Head of caudate nucleus (tissue), 42 donors: Measurements from ENCODE around the gene TFIP11.

Experiments used
- DNase-seq, 42 donors: peaks; one replicate each; pipeline versions ENCODE4 v3.0.0 to v3.0.0-alpha.2; 2020 to 2021; ENCODE audit warnings: mixed read lengths in 7 of 42
- intact Hi-C: fragments of 100-400 bp; cut with DNase I; formaldehyde crosslinking; loops from one replicate; pipeline ENCODE4 v1.15.0; 2022

TFIP11 gene

GRCh38 chr22:26483439-26484359, 28.6 kb downstream of the TFIP11 start, which contains the start of the genes HPS4 and SRRD:
HPS4 (minus strand) TSS chr22:26483783; CDS start chr22:26481762, 2,021 bp downstream.
SRRD (plus strand) TSS chr22:26483877; CDS start chr22:26483891, 14 bp downstream.
- DNase-seq: peak; percentile 67 to 94 (median 88)
- intact Hi-C loops: loop anchor here (1.0 to 10.0 kb wide), 2 partner anchors 29 to 171 kb away; partner anchors contain the start of genes MIAT and TFIP11

- no peak for DNase-seq
- intact Hi-C loops: loop anchor here (1.0 to 10.0 kb wide), 2 partner anchors 29 to 172 kb away; partner anchors contain the start of genes MIAT and TFIP11
These were observed 29.2 kb downstream of the TFIP11 start for GRCh38 chr22:26483043-26483438.

- no peak for DNase-seq
- intact Hi-C loops: loop anchor here (10.0 kb wide), 1 partner anchor 173 kb away; the partner anchor contains the start of gene MIAT
These were observed 30.1 kb downstream of the TFIP11 start for GRCh38 chr22:26482161-26482560.

DNA sequence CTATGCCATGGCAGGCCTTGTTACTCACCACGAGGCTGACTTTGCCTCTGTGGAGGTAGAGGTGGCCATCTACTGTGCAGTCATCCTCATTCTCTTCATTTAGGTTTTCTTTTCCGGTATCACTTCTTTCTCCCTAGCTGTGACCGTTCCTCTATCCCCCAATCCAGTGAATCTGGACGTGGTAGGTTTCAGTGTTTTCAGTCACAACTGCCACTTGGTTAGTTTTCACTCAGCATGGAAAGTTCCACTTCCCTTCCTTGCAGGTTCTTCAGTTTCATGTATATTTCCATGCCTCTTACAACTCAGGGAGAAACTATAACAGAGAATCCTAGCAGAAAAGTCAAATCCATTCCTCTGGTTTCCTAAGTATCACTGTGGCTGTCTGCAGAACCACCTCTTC, 30.6 kb downstream of the TFIP11 start:
- intact Hi-C loops: loop anchor here (10.0 kb wide), 1 partner anchor 173 kb away; the partner anchor contains the start of gene MIAT
- DNase-seq: no peak

GRCh38 chr22:26481112-26481693, 31.1 kb downstream of the TFIP11 start:
- intact Hi-C loops: loop anchor here (10.0 kb wide), 1 partner anchor 174 kb away; the partner anchor contains the start of gene MIAT

GRCh38 chr22:26480611-26480932, 31.7 kb downstream of the TFIP11 start:
- intact Hi-C loops: loop anchor here (10.0 kb wide), 1 partner anchor 174 kb away; the partner anchor contains the start of gene MIAT
- DNase-seq: no peak

More at GRCh38 chr22:26481112-26481693, 31.1 kb downstream of the TFIP11 start:
- no peak for DNase-seq

GRCh38 chr22:26479792-26480610, 32.3 kb downstream of the TFIP11 start:
- intact Hi-C loops: loop anchor here (10.0 kb wide), 1 partner anchor 175 kb away; the partner anchor contains the start of gene MIAT
- DNase-seq: no peak

- no peak for DNase-seq
- intact Hi-C loops: no loop called here
These were observed 33.1 kb downstream of the TFIP11 start for GRCh38 chr22:26479043-26479791.

DNA sequence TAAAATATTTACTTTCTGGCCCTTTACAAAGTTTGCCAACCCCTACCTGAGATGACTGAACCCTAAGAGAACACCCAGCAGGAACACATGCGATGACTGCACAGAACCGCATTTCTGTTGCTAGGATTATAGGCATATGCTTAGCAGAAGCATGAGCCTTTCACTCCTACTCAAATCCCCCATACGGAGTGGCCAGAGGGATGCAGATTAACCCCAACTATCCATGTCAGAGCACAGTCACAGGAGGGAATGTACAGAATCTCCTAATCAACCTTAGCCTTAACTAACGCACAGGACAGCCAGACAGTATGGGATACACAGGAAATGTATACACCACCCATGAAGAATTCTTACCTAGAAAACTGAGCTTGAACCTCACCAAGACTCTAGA, 34.9 kb downstream of the TFIP11 start:
- intact Hi-C loops: no loop called here
- no peak for DNase-seq

- DNase-seq: no peak
- intact Hi-C loops: no loop called here
These were observed 35.5 kb downstream of the TFIP11 start for GRCh38 chr22:26476705-26477340.

GRCh38 chr22:26474682-26475081, 37.6 kb downstream of the TFIP11 start:
- intact Hi-C loops: no loop called here
- DNase-seq: no peak

GRCh38 chr22:26471522-26471921, 40.8 kb downstream of the TFIP11 start:
- intact Hi-C loops: no loop called here
- DNase-seq: peak in 1 of 42 donors; percentile 41

GRCh38 chr22:26470807-26471206, 41.5 kb downstream of the TFIP11 start:
- no peak for DNase-seq
- intact Hi-C loops: no loop called here

GRCh38 chr22:26466196-26466595, 46.1 kb downstream of the TFIP11 start:
- intact Hi-C loops: no loop called here

GRCh38 chr22:26464312-26464711, 48.0 kb downstream of the TFIP11 start:
- peak in 1 of 42 donors; percentile 13 for DNase-seq
- intact Hi-C loops: loop anchor here (5.0 kb wide), 1 partner anchor 67 kb away; no protein-coding TSS in a partner anchor

More at GRCh38 chr22:26466196-26466595, 46.1 kb downstream of the TFIP11 start:
- peak in 24 of 42 donors; percentile 27 to 85 (median 60) for DNase-seq

- intact Hi-C loops: loop anchor here (5.0 kb wide), 1 partner anchor 66 kb away; no protein-coding TSS in a partner anchor
- DNase-seq: no peak
These were observed 48.6 kb downstream of the TFIP11 start for GRCh38 chr22:26463688-26464087.

- intact Hi-C loops: loop anchor here (5.0 kb wide), 1 partner anchor 66 kb away; no protein-coding TSS in a partner anchor
- DNase-seq: peak in 36 of 42 donors; percentile 23 to 87 (median 62)
These were observed 49.1 kb downstream of the TFIP11 start for GRCh38 chr22:26463101-26463661.
